Small intestine (tissue), 7 donors: Measurements from ENCODE around the gene SMARCA5. TPM values are rescaled to one million over a fixed set of nuclear protein-coding genes. Genes with fewer than 3 reads are reported as not detected.

Experiments
- DNase-seq, 2 donors: peaks; one replicate each; pipeline versions ENCODE4 v3.0.0 to v3.0.0-alpha.2; 2013
- FAIRE-seq: peaks from 2 replicates; lab custom pipeline; 2012; peaks lifted over from hg19 to GRCh38; lab: Jason Lieb, UNC
- H3K27ac ChIP-seq, 3 donors: one replicate each; pipeline ENCODE4 v1.5.1; 2013; ENCODE audit warnings: low read length in 2 of 3, mild to moderate bottlenecking in 2 of 3, control low read depth in 1 of 3, inconsistent platforms in 1 of 3, low read depth in 1 of 3, moderate library complexity in 1 of 3
- H3K27me3 ChIP-seq, 3 donors: one replicate each; pipeline ENCODE4 v1.6.1; 2013; ENCODE audit warnings: low read length in 3 of 3, inconsistent platforms in 1 of 3; ENCODE audit not compliant: control insufficient read depth in 3 of 3, insufficient read depth in 3 of 3
- H3K36me3 ChIP-seq, 3 donors: one replicate each; pipeline ENCODE4 v1.6.1; 2013; ENCODE audit warnings: low read length in 3 of 3, inconsistent platforms in 1 of 3, low read depth in 1 of 3, mild to moderate bottlenecking in 1 of 3, moderate library complexity in 1 of 3; ENCODE audit not compliant: control insufficient read depth in 3 of 3, insufficient read depth in 2 of 3
- H3K4me1 ChIP-seq, 3 donors: one replicate each; pipeline ENCODE4 v1.6.1; 2013; ENCODE audit warnings: low read length in 2 of 3, inconsistent platforms in 1 of 3, low read depth in 1 of 3, mild to moderate bottlenecking in 1 of 3, moderate library complexity in 1 of 3; ENCODE audit not compliant: control insufficient read depth in 3 of 3, insufficient read depth in 2 of 3
- H3K4me3 ChIP-seq, 3 donors: one replicate each; pipeline ENCODE4 v1.5.1; 2013; ENCODE audit warnings: low read length in 3 of 3, control low read depth in 1 of 3, inconsistent platforms in 1 of 3, low read depth in 1 of 3, mild to moderate bottlenecking in 1 of 3, moderate library complexity in 1 of 3
- H3K9me3 ChIP-seq, 2 donors: one replicate each; pipeline ENCODE4 v1.6.1; 2013; ENCODE audit warnings: low read depth in 1 of 2, low read length in 1 of 2; ENCODE audit not compliant: control insufficient read depth in 2 of 2, insufficient read depth in 1 of 2
- WGBS, 3 donors: extraction: QIAGEN DNeasy Blood & Tissue Kit; methylation state at CpG; one replicate each; pipeline ENCODE4 v1.1.7; 2013; 5-methylcytosine and 5-hydroxymethylcytosine counted together
- polyA plus RNA-seq, 4 donors: library from polyadenylated mRNA; stranded (reverse) in 3 of 4; unstranded in 1 of 4; fragments of 200-250 nt in 3 of 4; fragments of 120-200 nt in 1 of 4; gene quantifications; one replicate each; pipeline versions ENCODE4 v1.2.1 to v1.2.3, GENCODE V29; 2013
- donor health status: healthy with polysubstance abuse.
- donor health status: control.
- donor health status: control.
- donor health status: Bipolar disorder and iron deficiency.
- donor health status: healthy.

Gene SMARCA5
- polyA plus RNA-seq, 4 donors: 13.0 to 49.8 (median 17.6) TPM

GRCh38 chr4:143539670-143540023 lies 26.1 kb downstream of the SMARCA5 start:
- Histone ChIP-seq H3K4me3 (no peak overlapping the region), H3K27me3 (no peaks in the 10 kb centered on the region), H3K27ac (no peak overlapping the region), H3K36me3 (peaks cover 0 to 13% (median 11%) of the 10 kb centered on the region in 3 donors), H3K9me3 (no peaks in the 10 kb centered on the region), H3K4me1 (no peaks in the 10 kb centered on the region)
- 95 to 99% (median 97%) methylated on average over 3 of the region's 3 CpGs for WGBS, 3 donors
- DNase-seq: no peak
- FAIRE-seq: no peak

GRCh38 chr4:143549928-143550327 lies 36.4 kb downstream of the SMARCA5 start:
- FAIRE-seq (no peak), DNase-seq (no peak)
- Histone ChIP-seq H3K9me3 (no peaks in the 10 kb centered on the region), H3K4me3 (no peak overlapping the region), H3K27me3 (no peaks in the 10 kb centered on the region), H3K4me1 (no peaks in the 10 kb centered on the region), H3K27ac (no peak overlapping the region), H3K36me3 (peaks cover 4 to 6% (median 5%) of the 10 kb centered on the region in 3 donors)
- 84 to 91% (median 85%) methylated on average over 2 of the region's 2 CpGs for WGBS, 3 donors

GRCh38 chr4:143554728-143555597 lies 41.5 kb downstream of the SMARCA5 start:
- Histone ChIP-seq H3K4me1 (peaks cover 0 to 10% (median 0%) of the 10 kb centered on the region in 3 donors), H3K27ac (peak overlapping the region in 1 of 3 donors; percentile 5), H3K4me3 (no peak overlapping the region), H3K36me3 (peaks cover 0 to 3% (median 2%) of the 10 kb centered on the region in 3 donors), H3K9me3 (no peaks in the 10 kb centered on the region), H3K27me3 (peaks cover 0 to 4% (median 0%) of the 10 kb centered on the region in 3 donors)
- no peak for FAIRE-seq
- no peak for DNase-seq
- 63 to 71% (median 68%) methylated on average over 4 of the region's 4 CpGs for WGBS, 3 donors

GRCh38 chr4:143555676-143556075 lies 42.2 kb downstream of the SMARCA5 start:
- FAIRE-seq (no peak), DNase-seq (no peak)
- H3K27me3 ChIP-seq: peaks cover 0 to 4% (median 0%) of the 10 kb centered on the region in 3 donors
- WGBS, 3 donors: 85 to 90% (median 89%) methylated on average over 5 of the region's 5 CpGs
- peaks cover 0 to 11% (median 0%) of the 10 kb centered on the region in 3 donors for H3K4me1 ChIP-seq
- H3K27ac ChIP-seq: no peak overlapping the region
- peaks cover 0 to 2% (median 0%) of the 10 kb centered on the region in 3 donors for H3K36me3 ChIP-seq
- H3K4me3 ChIP-seq: no peak overlapping the region
- no peaks in the 10 kb centered on the region for H3K9me3 ChIP-seq

GRCh38 chr4:143558286-143558685 lies 44.8 kb downstream of the SMARCA5 start:
- H3K4me1 ChIP-seq: peaks cover 0 to 11% (median 0%) of the 10 kb centered on the region in 3 donors
- peaks cover 0 to 4% (median 0%) of the 10 kb centered on the region in 3 donors for H3K27me3 ChIP-seq
- no peaks in the 10 kb centered on the region for H3K9me3 ChIP-seq
- H3K4me3 ChIP-seq: no peak overlapping the region
- DNase-seq (no peak), FAIRE-seq (no peak)
- no peak overlapping the region for H3K27ac ChIP-seq
- WGBS, 3 donors: 47 to 90% (median 50%) methylated on average over 2 of the region's 2 CpGs
- no peaks in the 10 kb centered on the region for H3K36me3 ChIP-seq

- Histone ChIP-seq H3K4me1 (peaks cover 0 to 11% (median 0%) of the 10 kb centered on the region in 3 donors), H3K4me3 (peak overlapping the region; percentile 42 to 63 (median 53)), H3K9me3 (no peaks in the 10 kb centered on the region), H3K27ac (peak overlapping the region; percentile 12 to 68 (median 46)), H3K27me3 (peaks cover 0 to 4% (median 0%) of the 10 kb centered on the region in 3 donors), H3K36me3 (no peaks in the 10 kb centered on the region)
- 1 to 3% (median 2%) methylated on average over 56 to 57 of the region's 57 CpGs for WGBS, 3 donors
- DNase-seq (peak; percentile 86 to 89), FAIRE-seq (no peak)
Measured at GRCh38 chr4:143558823-143559756, 45.6 kb downstream of the SMARCA5 start.

- FAIRE-seq (no peak), DNase-seq (no peak)
- no peaks in the 10 kb centered on the region for H3K9me3 ChIP-seq
- peak overlapping the region; percentile 42 to 63 (median 53) for H3K4me3 ChIP-seq
- 35 to 60% (median 42%) methylated on average over 14 to 17 of the region's 17 CpGs for WGBS, 3 donors
- peak overlapping the region in 2 of 3 donors; percentile 29 to 46 for H3K27ac ChIP-seq
- H3K27me3 ChIP-seq: peaks cover 0 to 4% (median 0%) of the 10 kb centered on the region in 3 donors
- no peaks in the 10 kb centered on the region for H3K36me3 ChIP-seq
- peaks cover 0 to 11% (median 0%) of the 10 kb centered on the region in 3 donors for H3K4me1 ChIP-seq
Measured at GRCh38 chr4:143559757-143560147, 46.2 kb downstream of the SMARCA5 start.

GRCh38 chr4:143564472-143564871 lies 51.0 kb downstream of the SMARCA5 start:
- no peak overlapping the region for H3K4me3 ChIP-seq
- peaks cover 0 to 4% (median 0%) of the 10 kb centered on the region in 3 donors for H3K27me3 ChIP-seq
- no peak for FAIRE-seq
- no peak for DNase-seq
- peaks cover 0 to 5% (median 0%) of the 10 kb centered on the region in 3 donors for H3K4me1 ChIP-seq
- WGBS, 3 donors: 79 to 86% (median 83%) methylated on average over 2 of the region's 2 CpGs
- no peak overlapping the region for H3K27ac ChIP-seq
- no peaks in the 10 kb centered on the region for H3K9me3 ChIP-seq
- no peaks in the 10 kb centered on the region for H3K36me3 ChIP-seq
